GM23248 (cell line): ENCODE results near the gene SPDYC. TPM values are rescaled to one million over a fixed set of nuclear protein-coding genes. Genes with fewer than 3 reads are reported as not detected.
"Not testable (repeated sequence)": the region's sequence is repeated elsewhere in the genome, so short reads cannot be mapped to it uniquely, and the experiment has no call there.

Experiments used
- DNase-seq: peaks from one replicate; pipeline ENCODE4 v3.0.0-alpha.2; 2015
- H2AFZ ChIP-seq: fragments of 200-600 bp; sonication (generic); 2 replicates; pipeline ENCODE4 v1.6.1; 2016; ENCODE audit warnings: antibody characterized with exemption
- H3F3A ChIP-seq: fragments of 200-600 bp; sonication (generic); 2 replicates; pipeline ENCODE4 v1.6.1; 2016; ENCODE audit warnings: mild to moderate bottlenecking, antibody characterized with exemption, mixed run types; ENCODE audit not compliant: insufficient read depth
- H3K27ac ChIP-seq: fragments of 200-600 bp; sonication (generic); 2 replicates; pipeline ENCODE4 v1.5.1; 2016; ENCODE audit warnings: mild to moderate bottlenecking
- H3K27me3 ChIP-seq: fragments of 200-600 bp; sonication (generic); replicated peaks from 2 replicates; pipeline ENCODE4 v1.6.1; 2016; ENCODE audit warnings: mild to moderate bottlenecking; ENCODE audit not compliant: insufficient read depth
- H3K36me3 ChIP-seq: fragments of 200-600 bp; sonication (generic); 2 replicates; pipeline ENCODE4 v1.6.1; 2016; ENCODE audit warnings: low read depth, mild to moderate bottlenecking
- H3K4me1 ChIP-seq: fragments of 200-600 bp; sonication (generic); 2 replicates; pipeline ENCODE4 v1.6.1; 2016; ENCODE audit warnings: mild to moderate bottlenecking; ENCODE audit not compliant: insufficient read depth
- H3K4me2 ChIP-seq: fragments of 200-600 bp; sonication (generic); one replicate; pipeline ENCODE4 v1.6.1; 2016; ENCODE audit warnings: mild to moderate bottlenecking; ENCODE audit not compliant: unreplicated experiment
- H3K4me3 ChIP-seq: fragments of 200-600 bp; sonication (generic); 2 replicates; pipeline ENCODE4 v1.5.1; 2016; ENCODE audit warnings: mild to moderate bottlenecking
- H3K79me2 ChIP-seq: fragments of 200-600 bp; sonication (generic); 2 replicates; pipeline ENCODE4 v1.6.1; 2016; ENCODE audit warnings: mild to moderate bottlenecking; ENCODE audit not compliant: insufficient read depth
- H3K9ac ChIP-seq: fragments of 200-600 bp; sonication (generic); 2 replicates; pipeline ENCODE4 v1.6.1; 2016; ENCODE audit warnings: mild to moderate bottlenecking
- H3K9me2 ChIP-seq: fragments of 200-600 bp; sonication (generic); 2 replicates; pipeline ENCODE4 v1.6.1; 2016; ENCODE audit warnings: mixed run types, mild to moderate bottlenecking, moderate library complexity; ENCODE audit not compliant: insufficient read depth
- H3K9me3 ChIP-seq: fragments of 200-600 bp; sonication (generic); one replicate; pipeline ENCODE4 v1.6.1; 2017; ENCODE audit warnings: low read depth
- H4K20me1 ChIP-seq: fragments of 200-600 bp; sonication (generic); 2 replicates; pipeline ENCODE4 v1.6.0; 2016; ENCODE audit not compliant: insufficient read depth
- EZH2 ChIP-seq: fragments of 200-600 bp; sonication (generic); IDR thresholded peaks from 2 replicates; pipeline ENCODE4 v1.6.1; 2018; ENCODE audit warnings: antibody characterized with exemption, mild to moderate bottlenecking; ENCODE audit not compliant: insufficient read depth, poor library complexity, severe bottlenecking
- EZH2phosphoT487 ChIP-seq: fragments of 200-600 bp; sonication (generic); IDR thresholded peaks from 2 replicates; pipeline ENCODE4 v1.6.1; 2018; ENCODE audit warnings: antibody characterized with exemption, moderate library complexity, mild to moderate bottlenecking, low read depth; ENCODE audit not compliant: insufficient read depth
- WGBS, 2 experiments: methylation state at CpG; one replicate each; pipeline ENCODE4 v1.1.6; 2015 to 2017; ENCODE audit warnings: low lambda C conversion rate in 2 of 2, low coverage in 1 of 2; ENCODE audit errors: missing lambda C conversion rate in 2 of 2; 5-methylcytosine and 5-hydroxymethylcytosine counted together
- in situ Hi-C: fragments of 300-500 bp; cut with MboI; formaldehyde crosslinking; loops from 2 replicates; pipeline ENCODE4 v1.15.0; 2020
- polyA plus RNA-seq: library from polyadenylated mRNA; unstranded; fragments of >200 nt; fragmentation: Nextera tagmentation; extraction: Ambion mirVana; gene quantifications from 2 replicates; pipeline ENCODE4 v1.2.1, GENCODE V29; 2016
- total RNA-seq: library from RNA; depleted of rRNA; stranded (reverse); fragments of >200 nt; shearing (Covaris generic); gene quantifications from 2 replicates; pipeline ENCODE4 v1.2.3, GENCODE V29; 2014

SPDYC gene
- total and polyA plus RNA-seq, 2 experiments from 2014 or later: not detected

DNA sequence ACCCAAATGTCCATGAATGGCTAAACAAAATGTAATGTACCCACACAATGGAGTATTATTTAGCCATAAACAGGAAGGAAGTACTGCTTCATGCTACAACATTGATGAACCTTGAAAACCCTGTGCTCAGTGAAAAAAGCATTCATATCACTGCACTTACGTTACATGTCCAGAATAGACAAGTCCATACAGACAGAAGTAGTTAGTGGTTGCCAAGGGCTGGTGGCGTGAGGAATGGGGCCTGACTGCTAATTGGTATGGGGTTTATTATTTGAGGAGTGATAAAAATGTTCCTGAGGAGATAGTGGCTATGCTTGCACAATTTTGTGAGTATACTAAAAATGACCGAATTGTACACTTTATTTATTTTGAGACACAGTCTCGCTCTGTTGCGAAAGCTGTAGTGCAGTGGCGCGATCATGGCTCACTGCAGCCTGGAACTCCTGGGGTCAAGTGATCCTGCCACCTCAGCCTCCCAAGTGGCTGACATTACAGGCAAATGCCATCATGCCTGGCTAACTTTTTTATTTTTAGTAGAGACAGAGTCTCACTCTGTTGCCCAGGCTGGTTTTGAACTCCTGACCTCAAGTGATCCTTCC lies 28.0 kb upstream of the SPDYC start:
- TF ChIP-seq EZH2phosphoT487: no peak
- no peak for TF ChIP-seq EZH2
- Histone ChIP-seq H3K27ac (no peak overlapping the region), H3K9me3 (no peaks in the 10 kb centered on the region), H3K27me3 (no peaks in the 10 kb centered on the region), H3K9me2 (no peaks in the 10 kb centered on the region), H4K20me1 (no peaks in the 10 kb centered on the region), H3K36me3 (no peaks in the 10 kb centered on the region), H3K4me3 (no peak overlapping the region), H3F3A (no peaks in the 10 kb centered on the region), H2AFZ (no peak overlapping the region), H3K9ac (no peak overlapping the region), H3K4me1 (no peaks in the 10 kb centered on the region), H3K79me2 (no peaks in the 10 kb centered on the region), H3K4me2 (no peak overlapping the region)
- DNase-seq: no peak
- 83 to 85% methylated on average over 7 of the region's 7 CpGs for WGBS, 2 experiments
- in situ Hi-C loops: no loop called here

DNA sequence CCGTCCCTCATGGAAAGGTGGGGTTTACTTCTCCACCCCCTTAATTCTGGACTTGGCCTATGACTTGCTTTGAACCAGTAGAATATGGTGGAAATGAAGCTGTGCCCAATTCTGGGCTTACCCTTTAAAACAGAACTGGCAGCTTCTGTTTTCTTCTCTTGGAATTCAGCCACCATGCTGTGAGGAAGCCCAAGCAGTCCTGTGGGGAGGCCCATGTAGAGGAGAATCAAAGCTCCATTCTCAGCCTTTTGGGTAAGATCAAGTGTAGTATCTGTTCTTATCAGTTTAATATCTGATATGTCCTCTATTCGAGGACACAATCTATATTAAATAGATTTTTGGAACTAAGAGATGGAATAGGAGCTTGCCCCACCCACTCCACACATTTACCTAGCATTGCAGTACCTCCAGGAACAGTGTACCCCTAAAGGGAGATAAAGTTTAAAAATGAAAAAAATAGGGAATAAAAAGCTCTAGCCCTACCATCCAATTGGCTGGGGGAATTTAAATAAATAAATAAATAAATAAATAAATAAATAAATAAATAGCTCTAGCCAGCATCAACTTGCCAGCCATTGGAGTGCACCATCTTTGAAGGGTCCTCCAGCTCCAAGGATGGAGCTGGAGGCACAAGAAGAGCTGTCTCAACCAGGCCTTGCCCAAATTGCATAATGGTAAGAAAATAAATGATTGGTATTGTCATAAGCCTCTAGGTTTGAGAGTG lies 22.5 kb upstream of the SPDYC start:
- no peaks in the 10 kb centered on the region for H3K79me2 ChIP-seq
- peaks cover 21% of the 10 kb centered on the region; the same call in 1 of the 2 replicates for H3F3A ChIP-seq
- H3K9me2 ChIP-seq: no peaks in the 10 kb centered on the region
- no peak overlapping the region for H2AFZ ChIP-seq
- TF ChIP-seq EZH2phosphoT487: no peak
- TF ChIP-seq EZH2: no peak
- WGBS, 2 experiments: 51 to 61% methylated on average over 2 of the region's 2 CpGs
- DNase-seq: no peak
- H3K36me3 ChIP-seq: no peaks in the 10 kb centered on the region
- no peak overlapping the region for H3K27ac ChIP-seq
- H3K4me2 ChIP-seq: no peak overlapping the region
- no peaks in the 10 kb centered on the region for H3K9me3 ChIP-seq
- in situ Hi-C loops: no loop called here
- H3K4me1 ChIP-seq: peaks cover 13% of the 10 kb centered on the region
- H3K27me3 ChIP-seq: no peaks in the 10 kb centered on the region
- no peaks in the 10 kb centered on the region for H4K20me1 ChIP-seq
- no peak overlapping the region for H3K9ac ChIP-seq
- H3K4me3 ChIP-seq: no peak overlapping the region

DNA sequence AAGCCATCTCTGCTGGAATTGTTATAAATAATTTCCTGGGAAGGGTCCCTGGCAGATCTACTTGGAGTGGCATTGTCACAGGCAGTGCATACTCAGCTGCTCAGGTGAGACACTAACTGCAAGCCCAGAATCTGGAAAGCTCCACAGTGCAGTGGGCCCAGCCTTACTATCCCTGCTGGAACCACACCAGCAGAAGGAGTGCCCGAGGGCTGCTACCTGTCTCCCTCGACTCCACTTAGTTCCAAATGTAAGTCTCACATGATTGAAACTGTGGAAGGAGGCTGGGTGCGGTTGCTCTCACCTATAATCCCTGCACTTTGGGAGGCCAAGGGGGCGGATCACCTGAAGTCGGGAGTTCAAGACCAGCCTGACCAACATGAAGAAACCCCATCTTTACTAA lies 21.4 kb upstream of the SPDYC start:
- Histone ChIP-seq H2AFZ (no peak overlapping the region), H3K4me3 (no peak overlapping the region), H3K9me2 (no peaks in the 10 kb centered on the region), H3K27ac (no peak overlapping the region), H3F3A (peaks cover 21% of the 10 kb centered on the region; the same call in 1 of the 2 replicates), H3K4me2 (no peak overlapping the region), H3K9ac (no peak overlapping the region), H3K36me3 (no peaks in the 10 kb centered on the region), H3K79me2 (no peaks in the 10 kb centered on the region), H4K20me1 (no peaks in the 10 kb centered on the region), H3K27me3 (no peaks in the 10 kb centered on the region), H3K9me3 (no peaks in the 10 kb centered on the region), H3K4me1 (peaks cover 13% of the 10 kb centered on the region)
- TF ChIP-seq EZH2phosphoT487 (no peak), EZH2 (no peak)
- in situ Hi-C loops: no loop called here
- DNase-seq: no peak
- WGBS, 2 experiments: 76 to 83% methylated on average over 5 of the region's 5 CpGs

DNA sequence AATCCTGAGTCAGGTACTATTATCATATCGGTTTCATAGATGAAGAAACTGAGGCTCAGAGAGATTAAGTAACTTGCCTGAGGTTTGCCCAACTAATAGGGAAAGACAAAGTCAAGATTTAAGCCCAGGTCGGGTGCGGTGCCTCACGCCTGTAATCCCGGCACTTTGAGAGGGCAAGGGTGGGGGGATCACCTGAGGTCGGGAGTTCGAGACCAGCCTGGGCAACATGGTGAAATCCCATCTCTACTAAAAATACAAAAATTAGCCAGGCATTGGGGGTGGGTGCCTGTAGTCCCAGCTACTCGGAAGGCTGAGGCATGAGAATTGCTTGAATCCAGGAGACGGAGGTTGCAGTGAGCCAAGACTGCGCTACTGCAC lies 19.9 kb upstream of the SPDYC start:
- WGBS, 2 experiments: 50 to 53% methylated on average over 10 of the region's 10 CpGs
- H3K4me3 ChIP-seq: 0 out of 2 replicates have a peak overlapping the region, but pooled peaks have one; percentile 30
- H3K9me3 ChIP-seq, H3K27me3 ChIP-seq, DNase-seq, H4K20me1 ChIP-seq, H3K9me2 ChIP-seq, H3K36me3 ChIP-seq, in situ Hi-C loops, H3K79me2 ChIP-seq: not testable (repeated sequence)
- H2AFZ ChIP-seq: peak overlapping the region; percentile 19; the same call in 1 of the 2 replicates
- H3K9ac ChIP-seq: peak overlapping the region; percentile 44
- H3K4me1 ChIP-seq: peaks cover 13% of the 10 kb centered on the region
- H3K4me2 ChIP-seq: peak overlapping the region; percentile 44
- H3F3A ChIP-seq: peaks cover 21% of the 10 kb centered on the region; the same call in 1 of the 2 replicates
- H3K27ac ChIP-seq: peak overlapping the region; percentile 53
